ENCODE data around the gene CAMKK2.

Gene CAMKK2

DNA sequence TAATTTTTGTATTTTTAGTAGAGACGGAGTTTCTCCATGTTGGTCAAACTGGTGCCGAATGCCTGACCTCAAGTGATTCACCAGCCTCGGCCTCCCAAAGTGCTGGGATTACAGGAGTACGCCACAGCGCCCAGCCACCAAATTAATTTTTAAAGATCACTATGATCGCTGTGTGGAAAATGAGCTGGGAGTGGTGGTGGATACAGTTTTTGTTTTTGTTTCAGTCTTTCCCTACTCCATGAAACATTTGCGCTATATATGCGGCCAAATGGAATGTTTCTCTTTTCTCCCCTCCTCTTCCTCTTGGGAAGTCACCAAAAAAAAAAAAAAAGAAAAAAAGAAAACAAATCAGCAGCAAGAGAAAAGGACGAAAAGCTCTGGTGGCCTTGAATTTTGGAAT is 107.4 kb downstream of the CAMKK2 start (continued):
- no peak for TF ChIP-seq GLIS2 (tag by site-specific recombination; IDR thresholded peaks at IDR 0.05)
- no peak for TF ChIP-seq KLF16 (tag by site-specific recombination; IDR thresholded peaks at IDR 0.05)
- TF ChIP-seq ZNF707 (tag by site-specific recombination; IDR thresholded peaks at IDR 0.05) = no peak
- TF ChIP-seq ZNF2 (tag by site-specific recombination; IDR thresholded peaks at IDR 0.05) = no peak
- TF ChIP-seq, protein P1, sequence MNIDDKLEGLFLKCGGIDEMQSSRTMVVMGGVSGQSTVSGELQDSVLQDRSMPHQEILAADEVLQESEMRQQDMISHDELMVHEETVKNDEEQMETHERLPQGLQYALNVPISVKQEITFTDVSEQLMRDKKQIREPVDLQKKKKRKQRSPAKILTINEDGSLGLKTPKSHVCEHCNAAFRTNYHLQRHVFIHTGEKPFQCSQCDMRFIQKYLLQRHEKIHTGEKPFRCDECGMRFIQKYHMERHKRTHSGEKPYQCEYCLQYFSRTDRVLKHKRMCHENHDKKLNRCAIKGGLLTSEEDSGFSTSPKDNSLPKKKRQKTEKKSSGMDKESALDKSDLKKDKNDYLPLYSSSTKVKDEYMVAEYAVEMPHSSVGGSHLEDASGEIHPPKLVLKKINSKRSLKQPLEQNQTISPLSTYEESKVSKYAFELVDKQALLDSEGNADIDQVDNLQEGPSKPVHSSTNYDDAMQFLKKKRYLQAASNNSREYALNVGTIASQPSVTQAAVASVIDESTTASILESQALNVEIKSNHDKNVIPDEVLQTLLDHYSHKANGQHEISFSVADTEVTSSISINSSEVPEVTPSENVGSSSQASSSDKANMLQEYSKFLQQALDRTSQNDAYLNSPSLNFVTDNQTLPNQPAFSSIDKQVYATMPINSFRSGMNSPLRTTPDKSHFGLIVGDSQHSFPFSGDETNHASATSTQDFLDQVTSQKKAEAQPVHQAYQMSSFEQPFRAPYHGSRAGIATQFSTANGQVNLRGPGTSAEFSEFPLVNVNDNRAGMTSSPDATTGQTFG (tag by site-specific recombination; IDR thresholded peaks at IDR 0.05; ENCODE audit: borderline replicate concordance) = no peak

- TF ChIP-seq ZBTB7A (tag by site-specific recombination; IDR thresholded peaks at IDR 0.05; ENCODE audit: low read depth) (no peak), ZNF658 (tag by site-specific recombination; IDR thresholded peaks at IDR 0.05) (no peak), ZNF623 (tag by site-specific recombination; IDR thresholded peaks at IDR 0.05) (peak; percentile 97), ZNF223 (tag by site-specific recombination; IDR thresholded peaks at IDR 0.05) (no peak)
- no peaks in the 10 kb centered on the region for H3K36me3 ChIP-seq (ENCODE audit: control insufficient read depth in 2 of 2, insufficient read depth in 1 of 2, low read length in 2 of 2)
- H3K4me3 ChIP-seq (ENCODE audit: low read depth, low read length) = no peak overlapping the region
- no peaks in the 10 kb centered on the region for H3K9me3 ChIP-seq (ENCODE audit: control insufficient read depth, insufficient read depth, low read depth, low read length)
- no peaks in the 10 kb centered on the region for H3K4me1 ChIP-seq (ENCODE audit: control insufficient read depth, insufficient read depth, low read length)
- no peak overlapping the region for H3K27ac ChIP-seq (ENCODE audit: extremely low read depth, low read depth, low read length)
- CTCF ChIA-PET = interaction anchor here (1.5 kb wide), 1 partner anchor 183 kb away, joined by 3 read pairs; no protein-coding TSS in a partner anchor
- POLR2A ChIA-PET = no interaction called here
Observed at GRCh38 chr12:121188227-121188626, 108.3 kb downstream of the CAMKK2 start.
